Astrocyte (in vitro differentiated cells and primary cell): Measurements from ENCODE around the gene CATSPERZ.

Experiments used
- CTCF ChIP-seq: IDR thresholded peaks from 2 replicates; pipeline ENCODE4 v1.5.1; 2011; ENCODE audit warnings: low read depth, mild to moderate bottlenecking, inconsistent platforms, low read length, moderate library complexity; ENCODE audit not compliant: insufficient read depth
- EZH2 ChIP-seq: IDR thresholded peaks from 2 replicates; pipeline ENCODE4 v1.6.1; 2012; ENCODE audit warnings: mild to moderate bottlenecking, low read length, inconsistent platforms; ENCODE audit not compliant: insufficient read depth

- TF ChIP-seq CTCF (no peak), EZH2 (no peak)
These were observed 30.7 kb downstream of the CATSPERZ start for GRCh38 chr11:64330888-64331287.
